Fibroblast of lung (primary cell): ENCODE results near the gene RAMP2. TPM values are rescaled to one million over a fixed set of nuclear protein-coding genes. Genes with fewer than 3 reads are reported as not detected.
"Not testable (repeated sequence)": the region's sequence is repeated elsewhere in the genome, so short reads cannot be mapped to it uniquely, and the experiment has no call there.

Experiments used
- DNase-seq, 2 donors: peaks; one replicate each; pipeline versions ENCODE4 v3.0.0 to v3.0.0-alpha.2; 2010; ENCODE audit warnings: low read depth in 2 of 2
- H2AFZ ChIP-seq: 2 replicates; pipeline ENCODE4 v1.5.1; 2012; ENCODE audit warnings: low read length, control low read depth, inconsistent platforms
- H3K27ac ChIP-seq: 2 replicates; pipeline ENCODE4 v1.5.1; 2011; ENCODE audit warnings: low read length, control low read depth; ENCODE audit not compliant: insufficient read depth
- H3K27me3 ChIP-seq: 2 replicates; pipeline ENCODE4 v1.5.1; 2011; ENCODE audit warnings: mild to moderate bottlenecking, low read length; ENCODE audit not compliant: control insufficient read depth, insufficient read depth
- H3K36me3 ChIP-seq: 2 replicates; pipeline ENCODE4 v1.5.1; 2011; ENCODE audit warnings: low read length; ENCODE audit not compliant: control insufficient read depth, insufficient read depth
- H3K4me1 ChIP-seq: 2 replicates; pipeline ENCODE4 v1.5.1; 2011; ENCODE audit warnings: low read length; ENCODE audit not compliant: control insufficient read depth, insufficient read depth; ENCODE audit errors: extremely low read depth
- H3K4me2 ChIP-seq: 2 replicates; pipeline ENCODE4 v1.5.1; 2011; ENCODE audit warnings: low read length, control low read depth; ENCODE audit not compliant: insufficient read depth; ENCODE audit errors: extremely low read depth
- H3K4me3 ChIP-seq, 4 experiments: fragments of 200-600 bp in 1 of 4; sonication (generic) in 1 of 4; replicated peaks in 1 of 4; 2 replicates each; pipeline ENCODE4 v1.5.1; 2011 to 2016; ENCODE audit warnings: low read length in 4 of 4, low read depth in 3 of 4, mild to moderate bottlenecking in 3 of 4, control low read depth in 2 of 4, inconsistent platforms in 1 of 4, mixed read lengths in 1 of 4; ENCODE audit not compliant: insufficient read depth in 1 of 4; ENCODE audit errors: control extremely low read depth in 1 of 4
- H3K79me2 ChIP-seq: 2 replicates; pipeline ENCODE4 v1.5.1; 2012; ENCODE audit warnings: mild to moderate bottlenecking, low read length, inconsistent platforms; ENCODE audit not compliant: control insufficient read depth, insufficient read depth
- H3K9ac ChIP-seq: 2 replicates; pipeline ENCODE4 v1.5.1; 2011; ENCODE audit warnings: mild to moderate bottlenecking, low read length, control low read depth; ENCODE audit not compliant: insufficient read depth
- H3K9me3 ChIP-seq: 2 replicates; pipeline ENCODE4 v1.5.1; 2012; ENCODE audit warnings: low read depth, low read length; ENCODE audit not compliant: control insufficient read depth, insufficient read depth
- H4K20me1 ChIP-seq: 2 replicates; pipeline ENCODE4 v1.5.1; 2011; ENCODE audit warnings: low read length; ENCODE audit not compliant: control insufficient read depth, insufficient read depth; ENCODE audit errors: extremely low read depth
- CTCF ChIP-seq, 2 donors: IDR thresholded peaks in 1 of 2; conservative IDR thresholded peaks in 1 of 2; 1 replicate in 1 of 2; 2 replicates in 1 of 2; pipeline ENCODE4 v1.5.1; 2011 to 2012; ENCODE audit warnings: low read length in 2 of 2, control low read depth in 1 of 2, inconsistent platforms in 1 of 2, low read depth in 1 of 2, mild to moderate bottlenecking in 1 of 2
- EZH2 ChIP-seq: IDR thresholded peaks from 2 replicates; pipeline ENCODE4 v1.5.1; 2012; ENCODE audit warnings: low read length, control low read depth, mild to moderate bottlenecking; ENCODE audit errors: missing control alignments
- polyA plus RNA-seq, 2 donors: library from polyadenylated mRNA; depleted of rRNA in 1 of 2; stranded (reverse) in 1 of 2; unstranded in 1 of 2; fragments of >200 nt; gene quantifications; 2 replicates each; pipeline ENCODE4 v1.2.1, GENCODE V29; 2011 to 2012; ENCODE audit warnings: missing spikeins in 1 of 2
- total RNA-seq: library from RNA; depleted of rRNA; stranded (reverse); fragments of >200 nt; gene quantifications from 2 replicates; pipeline ENCODE4 v1.2.1, GENCODE V29; 2014

Gene RAMP2
- total and polyA plus RNA-seq, 2 donors (not counting 1 experiment from before 2014, with no cell fraction given): 0.17 to 0.45 TPM

GRCh38 chr17:42725143-42725542 lies 35.9 kb upstream of the RAMP2 start:
- Histone ChIP-seq H3K4me3 (no peak overlapping the region), H3K4me2 (no peak overlapping the region), H2AFZ (no peak overlapping the region), H3K36me3 (peaks cover 2% of the 10 kb centered on the region), H3K4me1 (no peaks in the 10 kb centered on the region), H3K9ac (no peak overlapping the region), H3K9me3 (no peaks in the 10 kb centered on the region), H4K20me1 (no peaks in the 10 kb centered on the region), H3K79me2 (no peaks in the 10 kb centered on the region), H3K27me3 (no peaks in the 10 kb centered on the region), H3K27ac (no peak overlapping the region)
- TF ChIP-seq EZH2 (no peak), CTCF (conservative IDR thresholded peaks at IDR 0.05 in 1 of 2, IDR thresholded peaks at IDR 0.05 in 1 of 2; ENCODE audit: low read depth in 1 of 2, low read length in 2 of 2) (no peak)
- no peak for DNase-seq

GRCh38 chr17:42740699-42741098 lies 20.3 kb upstream of the RAMP2 start:
- H2AFZ ChIP-seq: no peak overlapping the region
- peaks cover 17% of the 10 kb centered on the region for H3K79me2 ChIP-seq
- H3K27ac ChIP-seq: no peak overlapping the region
- no peak overlapping the region for H3K4me2 ChIP-seq
- TF ChIP-seq EZH2: no peak
- no peak for TF ChIP-seq CTCF (conservative IDR thresholded peaks at IDR 0.05 in 1 of 2, IDR thresholded peaks at IDR 0.05 in 1 of 2; ENCODE audit: low read depth in 1 of 2, low read length in 2 of 2)
- no peak for DNase-seq
- no peaks in the 10 kb centered on the region for H4K20me1 ChIP-seq
- no peak overlapping the region for H3K4me3 ChIP-seq
- H3K4me1 ChIP-seq: peaks cover 3% of the 10 kb centered on the region
- no peaks in the 10 kb centered on the region for H3K9me3 ChIP-seq
- no peaks in the 10 kb centered on the region for H3K27me3 ChIP-seq
- no peak overlapping the region for H3K9ac ChIP-seq
- H3K36me3 ChIP-seq: no peaks in the 10 kb centered on the region

GRCh38 chr17:42742916-42743315 lies 18.1 kb upstream of the RAMP2 start:
- not testable (repeated sequence) for H3K27me3 ChIP-seq, H3K36me3 ChIP-seq, H4K20me1 ChIP-seq, H3K9ac ChIP-seq, DNase-seq, H3K9me3 ChIP-seq, H3K27ac ChIP-seq, H3K4me2 ChIP-seq, H3K4me1 ChIP-seq, H3K4me3 ChIP-seq, H2AFZ ChIP-seq
- H3K79me2 ChIP-seq: peaks cover 17% of the 10 kb centered on the region
